Mesodermal cell (in vitro differentiated cells): ENCODE measurements around the gene FREY1.

ENCODE experiments used
- H3K27ac ChIP-seq: 2 replicates; pipeline ENCODE4 v1.7.0; 2013; ENCODE audit warnings: mild to moderate bottlenecking, low read depth, low read length, moderate library complexity; ENCODE audit not compliant: severe bottlenecking
- H3K36me3 ChIP-seq: 2 replicates; pipeline ENCODE4 v1.7.1; 2013; ENCODE audit warnings: mild to moderate bottlenecking, low read length, moderate library complexity; ENCODE audit not compliant: control insufficient read depth, insufficient read depth
- H3K4me1 ChIP-seq: one replicate; pipeline ENCODE4 v1.7.1; 2013; ENCODE audit warnings: mild to moderate bottlenecking, low read length; ENCODE audit not compliant: insufficient read depth, control insufficient read depth, poor library complexity, severe bottlenecking
- H3K4me3 ChIP-seq: 2 replicates; pipeline ENCODE4 v1.7.0; 2013; ENCODE audit warnings: low read length, control low read depth, mild to moderate bottlenecking; ENCODE audit not compliant: insufficient read depth, poor library complexity, severe bottlenecking; ENCODE audit errors: extremely low read depth
- H3K9me3 ChIP-seq: 2 replicates; pipeline ENCODE4 v1.7.1; 2013; ENCODE audit warnings: mild to moderate bottlenecking, low read length, moderate library complexity; ENCODE audit not compliant: control insufficient read depth
- WGBS, 2 experiments: methylation state at CpG; one replicate each; pipeline ENCODE4 v1.1.5; 2013; ENCODE audit warnings: missing lambda C conversion rate in 2 of 2; ENCODE audit not compliant: insufficient coverage in 2 of 2; 5-methylcytosine and 5-hydroxymethylcytosine counted together

The FREY1 gene

GRCh38 chr11:45928535-45929215, 21.6 kb upstream of the FREY1 start:
- 87 to 98% methylated on average over 11 to 12 of the region's 13 CpGs for WGBS, 2 experiments
- H3K36me3 ChIP-seq = peaks cover 24% of the 10 kb centered on the region

GRCh38 chr11:45927684-45928413, 20.8 kb upstream of the FREY1 start:
- H3K4me1 ChIP-seq = no peaks in the 10 kb centered on the region
- no peak overlapping the region for H3K27ac ChIP-seq
- H3K9me3 ChIP-seq = no peaks in the 10 kb centered on the region
- H3K36me3 ChIP-seq = peaks cover 16% of the 10 kb centered on the region
- no peak overlapping the region for H3K4me3 ChIP-seq
- WGBS, 2 experiments = 94 to 95% methylated on average over 24 to 27 of the region's 27 CpGs

More at GRCh38 chr11:45928535-45929215, 21.6 kb upstream of the FREY1 start:
- Histone ChIP-seq H3K27ac (no peak overlapping the region), H3K4me1 (no peaks in the 10 kb centered on the region), H3K4me3 (no peak overlapping the region), H3K9me3 (no peaks in the 10 kb centered on the region)

GRCh38 chr11:45927332-45927683, 20.2 kb upstream of the FREY1 start:
- peaks cover 12% of the 10 kb centered on the region for H3K36me3 ChIP-seq
- 83 to 91% methylated on average over 12 to 14 of the region's 15 CpGs for WGBS, 2 experiments
- no peak overlapping the region for H3K4me3 ChIP-seq
- no peaks in the 10 kb centered on the region for H3K4me1 ChIP-seq
- H3K27ac ChIP-seq = no peak overlapping the region
- H3K9me3 ChIP-seq = no peaks in the 10 kb centered on the region

- H3K9me3 ChIP-seq = no peaks in the 10 kb centered on the region
- H3K4me3 ChIP-seq = no peak overlapping the region
- H3K36me3 ChIP-seq = peaks cover 8% of the 10 kb centered on the region
- no peaks in the 10 kb centered on the region for H3K4me1 ChIP-seq
- WGBS, 2 experiments = 88 to 100% methylated on average over 8 to 9 of the region's 12 CpGs
- H3K27ac ChIP-seq = no peak overlapping the region
These were observed 19.7 kb upstream of the FREY1 start for GRCh38 chr11:45926536-45927331.

- WGBS, 2 experiments = 88 to 96% methylated on average over 4 to 9 of the region's 12 CpGs
- Histone ChIP-seq H3K9me3 (no peaks in the 10 kb centered on the region), H3K36me3 (peaks cover 5% of the 10 kb centered on the region), H3K27ac (no peak overlapping the region), H3K4me3 (no peak overlapping the region), H3K4me1 (no peaks in the 10 kb centered on the region)
These were observed 18.9 kb upstream of the FREY1 start for GRCh38 chr11:45926001-45926401.

GRCh38 chr11:45925550-45925949, 18.5 kb upstream of the FREY1 start:
- Histone ChIP-seq H3K4me1 (no peaks in the 10 kb centered on the region), H3K27ac (no peak overlapping the region), H3K36me3 (peaks cover 5% of the 10 kb centered on the region), H3K4me3 (no peak overlapping the region), H3K9me3 (no peaks in the 10 kb centered on the region)
- 67% methylated on average over 1 of the region's 3 CpGs; no CpG with 5 or more reads in 1 of the 2 experiments for WGBS, 2 experiments

GRCh38 chr11:45924927-45925326, 17.9 kb upstream of the FREY1 start:
- Histone ChIP-seq H3K4me1 (no peaks in the 10 kb centered on the region), H3K4me3 (no peak overlapping the region), H3K27ac (no peak overlapping the region), H3K9me3 (no peaks in the 10 kb centered on the region), H3K36me3 (peaks cover under 1% of the 10 kb centered on the region)
- 79 to 85% methylated on average over 3 to 5 of the region's 6 CpGs for WGBS, 2 experiments

- H3K4me3 ChIP-seq = no peak overlapping the region
- H3K36me3 ChIP-seq = no peaks in the 10 kb centered on the region
- H3K9me3 ChIP-seq = no peaks in the 10 kb centered on the region
- H3K4me1 ChIP-seq = no peaks in the 10 kb centered on the region
- H3K27ac ChIP-seq = no peak overlapping the region
- WGBS, 2 experiments = 89 to 97% methylated on average over 10 to 19 of the region's 22 CpGs
These were observed 17.2 kb upstream of the FREY1 start for GRCh38 chr11:45924036-45924915.

- WGBS, 2 experiments = 0% methylated on average over 63 to 65 of the region's 73 CpGs
- H3K36me3 ChIP-seq = no peaks in the 10 kb centered on the region
- H3K4me1 ChIP-seq = no peaks in the 10 kb centered on the region
- H3K27ac ChIP-seq = no peak within 1 kb of the TSS
- H3K4me3 ChIP-seq = peak within 1 kb of the TSS; percentile 21
- no peaks in the 10 kb centered on the region for H3K9me3 ChIP-seq
These were observed 15.5 kb upstream of the FREY1 start, which contains the start of gene LARGE2 for GRCh38 chr11:45922425-45923082. LARGE2 (plus strand) TSS chr11:45922656; CDS start chr11:45922883, 227 bp downstream.
